ENCODE results near the gene AOPEP.

The AOPEP gene

GRCh38 chr9:95100071-95100627 lies 373.6 kb downstream of the AOPEP start:
- no peak for TF ChIP-seq CTCF (conservative IDR thresholded peaks at IDR 0.05)
- no peak overlapping the region; the same call in 1 of the 2 replicates for H3K27ac ChIP-seq

GRCh38 chr9:95101326-95101725 lies 374.8 kb downstream of the AOPEP start:
- TF ChIP-seq CTCF (conservative IDR thresholded peaks at IDR 0.05): no peak
- peak overlapping the region; percentile 68 for H3K27ac ChIP-seq

DNA sequence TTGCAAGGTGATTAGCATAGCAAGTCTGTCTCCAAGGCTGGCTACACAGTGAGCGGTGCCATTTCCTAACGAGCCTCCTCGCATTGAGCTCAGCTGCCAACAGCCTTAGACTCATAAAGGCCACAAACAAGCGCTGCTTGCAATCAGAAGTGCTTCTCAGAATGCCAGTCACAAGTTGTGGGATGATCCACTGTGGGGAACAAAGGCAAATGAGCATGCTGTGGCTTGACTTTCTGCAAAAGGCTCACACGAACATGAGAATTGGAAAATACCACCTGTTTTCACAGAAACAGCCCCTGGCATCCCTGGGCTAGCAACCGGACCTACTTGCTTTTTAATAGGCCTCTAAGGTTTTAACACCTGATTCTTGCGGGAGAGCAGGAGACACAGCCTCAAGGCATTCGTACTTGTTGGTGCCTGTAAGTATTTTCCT lies 375.5 kb downstream of the AOPEP start:
- peak overlapping the region; percentile 68 for H3K27ac ChIP-seq
- TF ChIP-seq CTCF (conservative IDR thresholded peaks at IDR 0.05): no peak

GRCh38 chr9:95102572-95102971 lies 376.1 kb downstream of the AOPEP start:
- no peak for TF ChIP-seq CTCF (conservative IDR thresholded peaks at IDR 0.05)

DNA sequence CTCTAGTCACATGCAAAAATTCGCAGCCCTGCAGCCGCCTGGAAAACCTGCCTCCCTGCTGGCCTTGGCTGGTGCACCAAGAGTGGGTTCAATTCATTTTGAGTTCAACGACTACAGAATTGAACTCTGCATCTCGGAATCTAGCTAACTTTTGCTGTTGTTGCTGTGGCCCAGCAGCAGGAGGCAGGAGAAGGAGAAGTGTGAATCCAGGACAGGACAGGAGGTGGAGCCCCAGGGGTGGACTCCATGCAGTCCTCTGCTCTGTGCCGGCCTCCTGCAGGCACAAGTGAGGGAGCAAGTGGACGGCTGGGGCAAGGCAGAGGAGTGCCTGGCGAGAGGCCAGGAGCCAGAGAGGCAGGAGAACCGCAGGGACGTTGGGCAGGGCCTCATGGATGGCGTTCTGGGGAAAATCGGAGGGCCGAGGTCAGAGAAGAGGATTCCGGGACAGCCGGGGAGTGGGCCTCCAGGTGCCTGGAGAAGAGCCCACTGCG lies 376.8 kb downstream of the AOPEP start:
- no peak for TF ChIP-seq CTCF (conservative IDR thresholded peaks at IDR 0.05)
- peak overlapping the region; percentile 68 for H3K27ac ChIP-seq

More at GRCh38 chr9:95102572-95102971, 376.1 kb downstream of the AOPEP start:
- H3K27ac ChIP-seq: peak overlapping the region; percentile 68

GRCh38 chr9:95103871-95104580 lies 377.5 kb downstream of the AOPEP start:
- H3K27ac ChIP-seq: no peak overlapping the region

More at GRCh38 chr9:95103871-95104580, 377.5 kb downstream of the AOPEP start:
- no peak for TF ChIP-seq CTCF (conservative IDR thresholded peaks at IDR 0.05)
